AG09309 (cell line): ENCODE results near the gene DDN.

Source experiments
- DNase-seq: peaks from one replicate; pipeline ENCODE4 v3.0.0-alpha.2; 2010; ENCODE audit warnings: low read depth
- H3K4me3 ChIP-seq: 2 replicates; pipeline ENCODE4 v1.5.1; 2011; ENCODE audit warnings: mild to moderate bottlenecking, low read depth, low read length, moderate library complexity; ENCODE audit not compliant: control insufficient read depth
- CTCF ChIP-seq: IDR thresholded peaks from 2 replicates; pipeline ENCODE4 v1.5.1; 2011; ENCODE audit warnings: mild to moderate bottlenecking, low read depth, low read length, inconsistent platforms; ENCODE audit not compliant: insufficient read depth, control insufficient read depth; ENCODE audit errors: missing control alignments

DDN gene

GRCh38 chr12:48985475-48985897 is 13.7 kb downstream of the DDN start:
- DNase-seq, result no peak
- no peak for TF ChIP-seq CTCF
- H3K4me3 ChIP-seq, result no peak overlapping the region

GRCh38 chr12:48982397-48983080 is 16.6 kb downstream of the DDN start:
- no peak for TF ChIP-seq CTCF
- H3K4me3 ChIP-seq, result no peak overlapping the region
- no peak for DNase-seq

DNA sequence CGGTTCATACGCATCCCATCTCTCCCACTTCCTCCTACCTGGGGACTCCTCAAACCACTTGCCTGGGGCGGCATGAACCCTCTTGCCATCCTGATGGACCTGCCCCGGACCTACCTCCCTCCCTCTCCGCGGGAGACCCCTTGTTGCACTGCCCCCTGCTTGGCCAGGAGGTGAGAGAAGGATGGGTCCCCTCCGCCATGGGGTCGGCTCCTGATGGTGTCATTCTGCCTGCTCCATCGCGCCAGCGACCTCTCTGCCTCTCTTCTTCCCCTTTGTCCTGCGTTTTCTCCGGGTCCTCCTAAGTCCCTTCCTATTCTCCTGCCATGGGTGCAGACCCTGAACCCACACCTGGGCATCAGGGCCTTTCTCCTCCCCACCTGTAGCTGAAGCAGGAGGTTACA is 17.4 kb downstream of the DDN start:
- TF ChIP-seq CTCF, result no peak
- no peak overlapping the region for H3K4me3 ChIP-seq

GRCh38 chr12:48980953-48981756 is 18.0 kb downstream of the DDN start:
- TF ChIP-seq CTCF, result peak; percentile 12
- no peak overlapping the region for H3K4me3 ChIP-seq
- no peak for DNase-seq

More for the DNA sequence above, 17.4 kb downstream of the DDN start:
- DNase-seq, result no peak

- DNase-seq, result no peak
- no peak for TF ChIP-seq CTCF
- H3K4me3 ChIP-seq, result no peak overlapping the region
These were observed 18.7 kb downstream of the DDN start for GRCh38 chr12:48980389-48980952.

DNA sequence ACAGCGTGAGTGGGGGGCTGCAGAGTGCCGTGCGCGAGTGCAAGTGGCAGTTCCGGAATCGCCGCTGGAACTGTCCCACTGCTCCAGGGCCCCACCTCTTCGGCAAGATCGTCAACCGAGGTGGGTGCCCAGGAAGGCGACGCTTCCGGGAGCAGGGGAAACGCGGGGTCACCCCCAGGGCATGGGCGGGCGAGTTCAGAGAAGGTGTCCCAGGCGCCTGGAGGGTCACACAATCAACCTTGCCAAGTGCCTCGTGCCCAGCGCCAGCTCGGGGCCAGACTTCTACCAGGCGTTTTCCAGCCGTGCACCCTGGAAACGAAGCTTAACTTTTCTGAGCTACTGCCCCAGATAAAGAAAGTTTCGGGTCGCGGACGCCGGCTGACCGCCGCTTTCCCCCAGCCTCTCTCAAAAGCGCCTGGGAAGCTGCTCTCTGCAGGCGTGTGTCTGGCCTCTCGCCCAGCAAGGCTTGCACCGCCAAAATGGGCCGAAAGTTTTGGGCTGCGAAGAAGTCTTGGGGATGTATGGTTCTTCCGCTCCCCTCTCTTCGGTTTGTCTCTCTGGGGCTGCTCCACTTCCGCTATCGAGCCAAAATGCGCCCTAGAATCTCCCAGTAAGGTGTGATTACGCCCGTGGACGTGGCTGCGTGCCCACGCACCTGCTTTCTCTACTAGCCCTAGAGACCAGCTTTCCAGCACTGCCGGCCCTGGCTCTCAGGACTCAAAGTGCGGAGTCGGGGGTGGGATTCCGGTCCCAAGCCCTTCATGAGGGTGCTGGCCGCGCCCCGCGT is 19.4 kb downstream of the DDN start:
- TF ChIP-seq CTCF, result no peak
- peak overlapping the region; percentile 13 for H3K4me3 ChIP-seq
- no peak for DNase-seq
